Adrenal gland (tissue), 12 donors: ENCODE measurements around the gene MUCL1. TPM values are rescaled to one million over a fixed set of nuclear protein-coding genes. Genes with fewer than 3 reads are reported as not detected.

Experiments used
- DNase-seq, 7 donors: peaks; one replicate each; pipeline ENCODE4 v3.0.0-alpha.2; 2019 to 2020
- H3K27ac ChIP-seq, 5 donors: fragments of 200-600 bp; sonication (generic) in 4 of 5; 1 replicate in 3 of 5; 2 replicates in 2 of 5; pipeline versions ENCODE4 v1.5.1 to v1.8.0; 2016 to 2020; ENCODE audit warnings: mild to moderate bottlenecking in 1 of 5
- H3K27me3 ChIP-seq: fragments of 200-600 bp; 2 replicates; pipeline ENCODE4 v1.8.0; 2021
- H3K36me3 ChIP-seq, 2 donors: fragments of 200-600 bp; replicated peaks in 1 of 2; 1 replicate in 1 of 2; 2 replicates in 1 of 2; pipeline versions ENCODE4 v1.5.1 to v1.8.0; 2018 to 2022
- H3K4me1 ChIP-seq, 2 donors: fragments of 200-600 bp; replicated peaks in 1 of 2; 1 replicate in 1 of 2; 2 replicates in 1 of 2; pipeline versions ENCODE4 v1.5.1 to v1.8.0; 2018 to 2021
- H3K4me3 ChIP-seq, 4 donors: fragments of 200-600 bp; sonication (generic) in 3 of 4; one replicate each; pipeline ENCODE4 v1.5.1; 2016 to 2018
- H3K9me3 ChIP-seq, 3 donors: fragments of 200-600 bp; sonication (generic) in 1 of 3; replicated peaks in 1 of 3; 1 replicate in 2 of 3; 2 replicates in 1 of 3; pipeline versions ENCODE4 v1.5.1 to v1.8.0; 2016 to 2021
- POLR2A ChIP-seq, 2 donors: fragments of 450-650 bp; IDR thresholded peaks; one replicate each; pipeline ENCODE4 v1.6.1; 2017; ENCODE audit warnings: antibody characterized with exemption in 2 of 2, mild to moderate bottlenecking in 2 of 2, moderate library complexity in 1 of 2
- WGBS, 4 donors: extraction: QIAGEN DNeasy Blood & Tissue Kit in 2 of 4; methylation state at CpG; one replicate each; pipeline versions ENCODE4 v1.1.5 to v1.1.7; 2013 to 2017; 5-methylcytosine and 5-hydroxymethylcytosine counted together
- intact Hi-C, 2 donors: fragments of 100-400 bp; cut with DNase I; formaldehyde crosslinking; loops; one replicate each; pipeline versions ENCODE4 v1.14.1 to v1.15.0; 2022 to 2023
- polyA plus RNA-seq, 3 donors: library from polyadenylated mRNA; stranded (reverse); fragments of 200-250 nt in 2 of 3; fragments of 350-450 nt in 1 of 3; fragmentation: Illumina TruSeq in 1 of 3; extraction: RNeasy Lipid Tissue Mini Kit (QIAGEN cat#74804) in 1 of 3; gene quantifications; one replicate each; pipeline ENCODE4 v1.2.3, GENCODE V29; 2013 to 2014
- total RNA-seq, 9 donors: library from RNA; depleted of rRNA in 4 of 9; stranded (reverse); fragments of >200 nt in 4 of 9; fragments of 120-200 nt in 1 of 9; fragmentation: NEBNext Ultra II Directional in 1 of 9; extraction: Animal tissue kit (Norgen Biotek cat#: 25700) in 1 of 9; gene quantifications; one replicate each; pipeline versions ENCODE4 v1.1.0 to v1.2.4, GENCODE V29; 2013 to 2023
- TF ChIP-seq, protein P1 (sequence below), 6 experiments: fragments of 450-650 bp in 4 of 6; fragments of 200-600 bp in 2 of 6; sonication (generic) in 1 of 6; IDR thresholded peaks; 1 replicate in 5 of 6; 2 replicates in 1 of 6; pipeline versions ENCODE4 v1.5.1 to v1.8.0; 2016 to 2021; ENCODE audit warnings: antibody characterized with exemption in 6 of 6, mild to moderate bottlenecking in 2 of 6, moderate library complexity in 1 of 6
- donor health status: healthy with polysubstance abuse.
- donor health status: Bipolar disorder and iron deficiency.
- donor health status: DM: yes; HTN: yes; CAD: no.
- donor health status: DM: no; HTN: no; CAD: no.
- donor health status: DM: no; HTN: no; CAD: no.
- donor health status: DM: yes; HTN: yes; CAD: no.

Gene MUCL1
- total and polyA plus RNA-seq, 12 donors, result 0.83 to 0.88 TPM; not detected in 10

- H3K9me3 ChIP-seq, result peaks cover 0 to 5% (median 0%) of the 10 kb centered on the region in 3 donors
- intact Hi-C loops, result no loop called here
- no peak for TF ChIP-seq POLR2A (IDR thresholded peaks at IDR 0.05)
- TF ChIP-seq, protein P1, sequence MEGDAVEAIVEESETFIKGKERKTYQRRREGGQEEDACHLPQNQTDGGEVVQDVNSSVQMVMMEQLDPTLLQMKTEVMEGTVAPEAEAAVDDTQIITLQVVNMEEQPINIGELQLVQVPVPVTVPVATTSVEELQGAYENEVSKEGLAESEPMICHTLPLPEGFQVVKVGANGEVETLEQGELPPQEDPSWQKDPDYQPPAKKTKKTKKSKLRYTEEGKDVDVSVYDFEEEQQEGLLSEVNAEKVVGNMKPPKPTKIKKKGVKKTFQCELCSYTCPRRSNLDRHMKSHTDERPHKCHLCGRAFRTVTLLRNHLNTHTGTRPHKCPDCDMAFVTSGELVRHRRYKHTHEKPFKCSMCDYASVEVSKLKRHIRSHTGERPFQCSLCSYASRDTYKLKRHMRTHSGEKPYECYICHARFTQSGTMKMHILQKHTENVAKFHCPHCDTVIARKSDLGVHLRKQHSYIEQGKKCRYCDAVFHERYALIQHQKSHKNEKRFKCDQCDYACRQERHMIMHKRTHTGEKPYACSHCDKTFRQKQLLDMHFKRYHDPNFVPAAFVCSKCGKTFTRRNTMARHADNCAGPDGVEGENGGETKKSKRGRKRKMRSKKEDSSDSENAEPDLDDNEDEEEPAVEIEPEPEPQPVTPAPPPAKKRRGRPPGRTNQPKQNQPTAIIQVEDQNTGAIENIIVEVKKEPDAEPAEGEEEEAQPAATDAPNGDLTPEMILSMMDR (IDR thresholded peaks at IDR 0.05), result no peak
- no peak overlapping the region for H3K27ac ChIP-seq
- H3K4me1 ChIP-seq, result no peaks in the 10 kb centered on the region
- no peaks in the 10 kb centered on the region for H3K36me3 ChIP-seq
- no peaks in the 10 kb centered on the region for H3K27me3 ChIP-seq
- no peak overlapping the region for H3K4me3 ChIP-seq
- no peak for DNase-seq
Measured at GRCh38 chr12:54830199-54830598, 24.1 kb upstream of the MUCL1 start.

GRCh38 chr12:54831631-54832030 is 22.7 kb upstream of the MUCL1 start:
- no peak for TF ChIP-seq POLR2A (IDR thresholded peaks at IDR 0.05)
- TF ChIP-seq, protein P1 (IDR thresholded peaks at IDR 0.05), result no peak
- Histone ChIP-seq H3K4me1 (no peaks in the 10 kb centered on the region), H3K4me3 (no peak overlapping the region), H3K27me3 (no peaks in the 10 kb centered on the region), H3K36me3 (no peaks in the 10 kb centered on the region), H3K9me3 (peaks cover 0 to 5% (median 0%) of the 10 kb centered on the region in 3 donors), H3K27ac (no peak overlapping the region)
- DNase-seq, result no peak
- intact Hi-C loops, result no loop called here
- 68 to 76% (median 74%) methylated on average over 1 of the region's 1 CpG for WGBS, 4 donors

GRCh38 chr12:54840244-54840865 is 14.0 kb upstream of the MUCL1 start:
- no peak overlapping the region for H3K4me3 ChIP-seq
- TF ChIP-seq, protein P1 (IDR thresholded peaks at IDR 0.05), result no peak
- TF ChIP-seq POLR2A (IDR thresholded peaks at IDR 0.05), result no peak
- no peak overlapping the region for H3K27ac ChIP-seq
- H3K36me3 ChIP-seq, result no peaks in the 10 kb centered on the region
- no peak for DNase-seq
- no peaks in the 10 kb centered on the region for H3K4me1 ChIP-seq
- no peaks in the 10 kb centered on the region for H3K9me3 ChIP-seq
- 63 to 75% (median 73%) methylated on average over 3 of the region's 3 CpGs for WGBS, 4 donors
- no peaks in the 10 kb centered on the region for H3K27me3 ChIP-seq
- intact Hi-C loops, result no loop called here

DNA sequence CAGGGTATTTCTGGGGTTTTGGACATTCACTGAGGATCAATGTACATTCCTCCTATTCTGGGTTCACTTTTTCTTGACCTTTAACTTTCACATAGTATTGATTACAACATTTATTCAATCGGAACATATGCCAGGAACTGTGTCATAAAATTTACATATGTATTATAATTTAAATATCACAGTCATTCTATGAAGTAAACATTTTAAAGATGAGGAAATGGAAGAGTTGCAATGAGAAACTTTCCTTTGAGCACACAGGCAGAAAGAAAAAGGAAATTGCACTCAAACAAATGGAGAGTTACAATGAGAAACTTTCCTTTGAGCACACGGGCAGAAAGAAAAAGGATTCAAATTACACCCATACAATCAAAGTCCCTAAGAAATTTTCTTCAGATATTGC is 3.1 kb downstream of the MUCL1 start:
- Histone ChIP-seq H3K4me3 (no peak overlapping the region), H3K36me3 (no peaks in the 10 kb centered on the region), H3K4me1 (no peaks in the 10 kb centered on the region), H3K9me3 (no peaks in the 10 kb centered on the region), H3K27ac (no peak overlapping the region), H3K27me3 (no peaks in the 10 kb centered on the region)
- intact Hi-C loops, result loop anchor here (10.0 kb wide), 1 partner anchor 97 kb away; no protein-coding TSS in a partner anchor
- 47 to 62% (median 58%) methylated on average over 2 of the region's 2 CpGs for WGBS, 4 donors
- no peak for TF ChIP-seq POLR2A (IDR thresholded peaks at IDR 0.05)
- TF ChIP-seq, protein P1 (IDR thresholded peaks at IDR 0.05), result no peak
- DNase-seq, result no peak
